OCI-LY7 (cell line): ENCODE results near the gene IFFO2. TPM values are rescaled to one million over a fixed set of nuclear protein-coding genes. Genes with fewer than 3 reads are reported as not detected.

Experiments used
- BruUV-seq: library from RNA; stranded (reverse); fragments of 400-500 nt; replicated peaks from 2 replicates; lab custom pipeline; 2021; lab: Mats Ljungman, UMichigan
- CTCF ChIA-PET: fragments of 300-600 bp; sonication (Branson Sonifier 250); formaldehyde crosslinking; loops from one replicate; lab custom pipeline; 2022; ENCODE audit warnings: antibody characterized with exemption; ENCODE audit not compliant: unreplicated experiment; lab: Charles Lee
- POLR2A ChIA-PET: fragments of 300-600 bp; sonication (Branson Sonifier 250); formaldehyde crosslinking; loops from one replicate; lab custom pipeline; 2022; ENCODE audit warnings: antibody characterized with exemption; lab: Charles Lee
- DNase-seq: peaks from one replicate; pipeline ENCODE4 v3.0.0-alpha.2; 2015; ENCODE audit warnings: low spot score
- H2AFZ ChIP-seq: fragments of 200-600 bp; sonication (generic), shearing (Covaris generic); 2 replicates; pipeline ENCODE4 v1.6.1; 2014; ENCODE audit warnings: mild to moderate bottlenecking, antibody characterized with exemption, low read length, moderate library complexity
- H3K27ac ChIP-seq: fragments of 200-600 bp; sonication (generic); 2 replicates; pipeline ENCODE4 v1.5.1; 2014; ENCODE audit warnings: mixed run types, low read depth, mild to moderate bottlenecking, moderate library complexity, low read length, inconsistent platforms; ENCODE audit not compliant: poor library complexity, severe bottlenecking
- H3K36me3 ChIP-seq: fragments of 200-600 bp; sonication (generic); 2 replicates; pipeline ENCODE4 v1.6.1; 2014; ENCODE audit warnings: mild to moderate bottlenecking, antibody characterized with exemption, low read length, moderate library complexity, mixed read lengths; ENCODE audit not compliant: insufficient read depth
- H3K4me1 ChIP-seq: fragments of 200-600 bp; sonication (generic); 2 replicates; pipeline ENCODE4 v1.5.1; 2014; ENCODE audit warnings: mild to moderate bottlenecking, low read length; ENCODE audit not compliant: insufficient read depth, poor library complexity, severe bottlenecking
- H3K4me2 ChIP-seq: fragments of 200-600 bp; sonication (generic); 2 replicates; pipeline ENCODE4 v1.6.1; 2014; ENCODE audit warnings: mild to moderate bottlenecking, low read length
- H3K4me3 ChIP-seq: fragments of 200-600 bp; sonication (generic); 2 replicates; pipeline ENCODE4 v1.5.1; 2014; ENCODE audit warnings: mild to moderate bottlenecking, low read depth, low read length; ENCODE audit not compliant: poor library complexity, severe bottlenecking
- H3K79me2 ChIP-seq: fragments of 200-600 bp; sonication (generic); 2 replicates; pipeline ENCODE4 v1.6.1; 2016; ENCODE audit warnings: low read depth, mild to moderate bottlenecking, low read length, moderate library complexity, mixed read lengths; ENCODE audit not compliant: insufficient read depth
- H3K9me2 ChIP-seq: fragments of 200-600 bp; sonication (generic); 2 replicates; pipeline ENCODE4 v1.6.1; 2016; ENCODE audit warnings: mild to moderate bottlenecking, low read length, mixed read lengths; ENCODE audit not compliant: insufficient read depth
- H3K9me3 ChIP-seq: fragments of 200-600 bp; sonication (generic); 2 replicates; pipeline ENCODE4 v1.6.1; 2014; ENCODE audit warnings: mild to moderate bottlenecking, mixed run types, low read length, mixed read lengths
- H4K20me1 ChIP-seq: fragments of 200-600 bp; sonication (generic); 2 replicates; pipeline ENCODE4 v1.6.1; 2014; ENCODE audit warnings: mild to moderate bottlenecking, antibody characterized with exemption, low read length, moderate library complexity, mixed read lengths; ENCODE audit not compliant: insufficient read depth
- EZH2phosphoT487 ChIP-seq: fragments of 200-600 bp; sonication (generic); IDR thresholded peaks from 2 replicates; pipeline ENCODE4 v1.6.1; 2018; ENCODE audit warnings: low read depth, borderline replicate concordance, mild to moderate bottlenecking, mixed run types, antibody characterized with exemption, low read length, moderate library complexity, mixed read lengths
- intact Hi-C: fragments of 100-400 bp; cut with micrococcal nuclease; formaldehyde crosslinking; loops from one replicate; pipeline ENCODE4 v1.10.0; 2022; ENCODE audit not compliant: unreplicated experiment
- total RNA-seq, 2 experiments: library from RNA; depleted of rRNA in 1 of 2; stranded (reverse); fragments of >200 nt in 1 of 2; shearing (Covaris generic) in 1 of 2; gene quantifications; 2 replicates each; pipeline ENCODE4 v1.2.3, GENCODE V29; 2014 to 2022
- TF ChIP-seq, protein P1 (sequence below): fragments of 200-600 bp; sonication (generic); conservative IDR thresholded peaks from 2 replicates; pipeline ENCODE4 v1.5.1; 2014; ENCODE audit warnings: mild to moderate bottlenecking, antibody characterized with exemption, low read length, moderate library complexity, mixed read lengths

Gene IFFO2
- total RNA-seq, 2 experiments from 2014 or later, result 0.06 to 0.44 TPM

GRCh38 chr1:18978706-18979105, 22.2 kb upstream of the IFFO2 start:
- Histone ChIP-seq H3K4me2 (no peak overlapping the region), H3K36me3 (no peaks in the 10 kb centered on the region), H4K20me1 (no peaks in the 10 kb centered on the region), H3K4me3 (no peak overlapping the region), H3K9me2 (no peaks in the 10 kb centered on the region), H3K27ac (no peak overlapping the region), H3K79me2 (no peaks in the 10 kb centered on the region), H2AFZ (no peak overlapping the region), H3K4me1 (no peaks in the 10 kb centered on the region), H3K9me3 (no peaks in the 10 kb centered on the region)
- CTCF ChIA-PET, result no interaction called here
- no TSS peak for BruUV-seq
- no peak for DNase-seq
- intact Hi-C loops, result no loop called here
- TF ChIP-seq, protein P1, sequence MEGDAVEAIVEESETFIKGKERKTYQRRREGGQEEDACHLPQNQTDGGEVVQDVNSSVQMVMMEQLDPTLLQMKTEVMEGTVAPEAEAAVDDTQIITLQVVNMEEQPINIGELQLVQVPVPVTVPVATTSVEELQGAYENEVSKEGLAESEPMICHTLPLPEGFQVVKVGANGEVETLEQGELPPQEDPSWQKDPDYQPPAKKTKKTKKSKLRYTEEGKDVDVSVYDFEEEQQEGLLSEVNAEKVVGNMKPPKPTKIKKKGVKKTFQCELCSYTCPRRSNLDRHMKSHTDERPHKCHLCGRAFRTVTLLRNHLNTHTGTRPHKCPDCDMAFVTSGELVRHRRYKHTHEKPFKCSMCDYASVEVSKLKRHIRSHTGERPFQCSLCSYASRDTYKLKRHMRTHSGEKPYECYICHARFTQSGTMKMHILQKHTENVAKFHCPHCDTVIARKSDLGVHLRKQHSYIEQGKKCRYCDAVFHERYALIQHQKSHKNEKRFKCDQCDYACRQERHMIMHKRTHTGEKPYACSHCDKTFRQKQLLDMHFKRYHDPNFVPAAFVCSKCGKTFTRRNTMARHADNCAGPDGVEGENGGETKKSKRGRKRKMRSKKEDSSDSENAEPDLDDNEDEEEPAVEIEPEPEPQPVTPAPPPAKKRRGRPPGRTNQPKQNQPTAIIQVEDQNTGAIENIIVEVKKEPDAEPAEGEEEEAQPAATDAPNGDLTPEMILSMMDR, result no peak
- no peak for TF ChIP-seq EZH2phosphoT487
- POLR2A ChIA-PET, result no interaction called here

- Histone ChIP-seq H3K4me1 (no peaks in the 10 kb centered on the region), H4K20me1 (no peaks in the 10 kb centered on the region), H3K79me2 (no peaks in the 10 kb centered on the region), H3K9me2 (no peaks in the 10 kb centered on the region), H3K4me3 (no peak overlapping the region), H3K4me2 (no peak overlapping the region), H2AFZ (no peak overlapping the region), H3K36me3 (no peaks in the 10 kb centered on the region), H3K27ac (no peak overlapping the region), H3K9me3 (no peaks in the 10 kb centered on the region)
- DNase-seq, result no peak
- intact Hi-C loops, result no loop called here
- no TSS peak for BruUV-seq
- TF ChIP-seq, protein P1, result no peak
- TF ChIP-seq EZH2phosphoT487, result no peak
- ChIA-PET CTCF (no interaction called here), POLR2A (no interaction called here)
Measured at GRCh38 chr1:18977428-18977827, 21.0 kb upstream of the IFFO2 start.

DNA sequence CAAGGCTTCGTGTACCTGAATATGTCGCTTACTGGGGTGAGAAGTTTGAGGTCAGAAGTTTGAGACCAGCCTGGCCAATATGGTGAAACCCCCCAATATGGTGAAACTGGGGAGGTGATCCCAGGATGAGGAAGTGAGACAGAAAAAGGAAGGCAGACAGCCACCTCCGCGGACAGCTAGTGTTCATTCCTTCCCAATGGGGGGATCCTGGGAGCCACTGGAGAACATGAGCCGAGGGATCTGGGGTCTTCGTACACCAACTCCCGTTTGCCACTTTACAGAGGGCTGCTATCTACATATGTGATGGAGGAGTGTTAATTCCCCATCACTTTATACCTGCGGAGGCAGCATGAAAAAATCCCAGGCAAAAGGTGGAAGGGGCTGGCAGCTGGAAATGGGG, 19.6 kb upstream of the IFFO2 start:
- H3K9me3 ChIP-seq, result no peaks in the 10 kb centered on the region
- no peak overlapping the region for H3K4me3 ChIP-seq
- TF ChIP-seq, protein P1, result no peak
- TF ChIP-seq EZH2phosphoT487, result no peak
- no peaks in the 10 kb centered on the region for H3K9me2 ChIP-seq
- no TSS peak for BruUV-seq
- H3K4me2 ChIP-seq, result no peak overlapping the region
- H2AFZ ChIP-seq, result no peak overlapping the region
- H3K27ac ChIP-seq, result no peak overlapping the region
- no peak for DNase-seq
- no peaks in the 10 kb centered on the region for H3K79me2 ChIP-seq
- H3K36me3 ChIP-seq, result no peaks in the 10 kb centered on the region
- intact Hi-C loops, result no loop called here
- ChIA-PET CTCF (no interaction called here), POLR2A (no interaction called here)
- H4K20me1 ChIP-seq, result no peaks in the 10 kb centered on the region
- H3K4me1 ChIP-seq, result no peaks in the 10 kb centered on the region
